Nephron (organoid): ENCODE data around the gene MRPL37.

Source experiments
- H3K27ac Mint-ChIP-seq, 3 experiments: 2 replicates each; pipeline ENCODE4 v1.8.0; 2020; ENCODE audit warnings: mixed read lengths in 3 of 3, mild to moderate bottlenecking in 2 of 3, moderate library complexity in 1 of 3
- H3K27me3 Mint-ChIP-seq: 2 replicates; pipeline ENCODE4 v1.8.0; 2021; ENCODE audit warnings: low read depth, mild to moderate bottlenecking, moderate library complexity, mixed read lengths
- H3K36me3 Mint-ChIP-seq: 2 replicates; pipeline ENCODE4 v1.8.0; 2020; ENCODE audit warnings: low read depth, mixed read lengths
- H3K4me1 Mint-ChIP-seq: 2 replicates; pipeline ENCODE4 v1.8.0; 2020; ENCODE audit warnings: mixed read lengths
- H3K4me3 Mint-ChIP-seq, 3 experiments: 2 replicates each; pipeline ENCODE4 v1.8.0; 2020; ENCODE audit warnings: mild to moderate bottlenecking in 3 of 3, mixed read lengths in 3 of 3, moderate library complexity in 2 of 3
- H3K9me3 Mint-ChIP-seq: 2 replicates; pipeline ENCODE4 v1.8.0; 2020; ENCODE audit warnings: mixed read lengths
- CTCF ChIP-seq, 3 experiments: fragments of 200-600 bp; sonication (generic); IDR thresholded peaks; one replicate each; pipeline ENCODE4 v1.5.0; 2021; ENCODE audit warnings: antibody characterized with exemption in 3 of 3; ENCODE audit not compliant: unreplicated experiment in 3 of 3

MRPL37 gene

GRCh38 chr1:54241364-54241763 lies 41.4 kb downstream of the MRPL37 start:
- Mint-ChIP-seq H3K27ac (no peak overlapping the region), H3K4me3 (no peak overlapping the region), H3K36me3 (peaks cover 73% of the 10 kb centered on the region), H3K27me3 (no peaks in the 10 kb centered on the region), H3K9me3 (no peaks in the 10 kb centered on the region), H3K4me1 (peaks cover 15% of the 10 kb centered on the region)
- no peak for TF ChIP-seq CTCF (IDR thresholded peaks at IDR 0.05; ENCODE audit: unreplicated experiment in 3 of 3)

- Mint-ChIP-seq H3K4me3 (no peak overlapping the region), H3K36me3 (peaks cover 61% of the 10 kb centered on the region), H3K9me3 (no peaks in the 10 kb centered on the region), H3K27ac (peak overlapping the region in 2 of 3 experiments; percentile 18 to 40), H3K4me1 (peaks cover 18% of the 10 kb centered on the region), H3K27me3 (no peaks in the 10 kb centered on the region)
- TF ChIP-seq CTCF (IDR thresholded peaks at IDR 0.05; ENCODE audit: unreplicated experiment in 3 of 3): no peak
These were observed 43.1 kb downstream of the MRPL37 start for GRCh38 chr1:54243022-54243421.

DNA sequence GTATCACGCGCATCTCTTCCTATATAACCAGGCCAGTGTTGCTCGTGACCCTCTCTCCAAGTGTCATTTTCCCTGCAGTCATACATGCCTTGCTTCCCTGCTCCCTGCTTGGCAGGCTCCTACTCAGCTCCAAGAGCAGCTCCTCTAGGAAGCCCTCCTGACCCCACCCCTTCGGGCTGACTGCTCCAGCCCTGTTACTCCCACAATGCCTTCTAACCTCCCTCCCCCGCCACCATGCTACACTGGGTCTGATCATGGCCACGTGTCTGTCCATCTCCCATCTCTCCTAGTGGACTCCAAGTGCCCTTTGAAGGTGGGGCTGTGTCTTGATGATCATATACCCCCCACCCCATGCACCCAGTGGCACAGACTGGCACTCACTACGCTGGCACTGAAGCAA lies 44.7 kb downstream of the MRPL37 start:
- TF ChIP-seq CTCF (IDR thresholded peaks at IDR 0.05; ENCODE audit: unreplicated experiment in 3 of 3): no peak

GRCh38 chr1:54245501-54245900 lies 45.5 kb downstream of the MRPL37 start:
- Mint-ChIP-seq H3K4me1 (peaks cover 32% of the 10 kb centered on the region), H3K9me3 (no peaks in the 10 kb centered on the region), H3K27ac (peak overlapping the region in 1 of 3 experiments; percentile 58), H3K36me3 (peaks cover 57% of the 10 kb centered on the region), H3K4me3 (no peak overlapping the region), H3K27me3 (no peaks in the 10 kb centered on the region)
- no peak for TF ChIP-seq CTCF (IDR thresholded peaks at IDR 0.05; ENCODE audit: unreplicated experiment in 3 of 3)

More for the DNA sequence above, 44.7 kb downstream of the MRPL37 start:
- H3K36me3 Mint-ChIP-seq: peaks cover 55% of the 10 kb centered on the region
- no peaks in the 10 kb centered on the region for H3K27me3 Mint-ChIP-seq
- peaks cover 24% of the 10 kb centered on the region for H3K4me1 Mint-ChIP-seq
- H3K27ac Mint-ChIP-seq: peak overlapping the region in 2 of 3 experiments; percentile 58 to 61
- H3K9me3 Mint-ChIP-seq: no peaks in the 10 kb centered on the region
- H3K4me3 Mint-ChIP-seq: no peak overlapping the region

GRCh38 chr1:54246116-54246721 lies 46.3 kb downstream of the MRPL37 start:
- TF ChIP-seq CTCF (IDR thresholded peaks at IDR 0.05; ENCODE audit: unreplicated experiment in 3 of 3): no peak
- H3K27ac Mint-ChIP-seq: no peak overlapping the region
- H3K36me3 Mint-ChIP-seq: peaks cover 50% of the 10 kb centered on the region
- H3K4me1 Mint-ChIP-seq: peaks cover 32% of the 10 kb centered on the region
- no peak overlapping the region for H3K4me3 Mint-ChIP-seq
- no peaks in the 10 kb centered on the region for H3K9me3 Mint-ChIP-seq
- no peaks in the 10 kb centered on the region for H3K27me3 Mint-ChIP-seq

- Mint-ChIP-seq H3K36me3 (peaks cover 49% of the 10 kb centered on the region), H3K4me3 (no peak overlapping the region), H3K27me3 (no peaks in the 10 kb centered on the region), H3K9me3 (no peaks in the 10 kb centered on the region), H3K4me1 (peaks cover 42% of the 10 kb centered on the region), H3K27ac (no peak overlapping the region)
- no peak for TF ChIP-seq CTCF (IDR thresholded peaks at IDR 0.05; ENCODE audit: unreplicated experiment in 3 of 3)
These were observed 48.0 kb downstream of the MRPL37 start for GRCh38 chr1:54247863-54248515.
